ENCODE measurements around the gene ACOXL. TPM values are rescaled to one million over a fixed set of nuclear protein-coding genes. Genes with fewer than 3 reads are reported as not detected.

Gene ACOXL
- total and polyA plus RNA-seq, 8 donors: 4.7 to 30.3 (median 8.3) TPM

GRCh38 chr2:110885256-110885655 lies 152.9 kb downstream of the ACOXL start:
- intact Hi-C loops (cut with DNase I): no loop called here
- no peak for ATAC-seq
- H3K27ac ChIP-seq: no peak overlapping the region
- no peak for DNase-seq
- H3K4me1 ChIP-seq: no peaks in the 10 kb centered on the region
- H3K27me3 ChIP-seq: no peaks in the 10 kb centered on the region
- no peaks in the 10 kb centered on the region for H3K9me3 ChIP-seq
- no peaks in the 10 kb centered on the region for H3K36me3 ChIP-seq
- no peak for TF ChIP-seq CTCF (IDR thresholded peaks at IDR 0.05)
- H3K4me3 ChIP-seq: no peak overlapping the region

GRCh38 chr2:110886826-110887573 lies 154.6 kb downstream of the ACOXL start:
- Histone ChIP-seq H3K27ac (no peak overlapping the region), H3K9me3 (no peaks in the 10 kb centered on the region), H3K36me3 (no peaks in the 10 kb centered on the region), H3K4me1 (no peaks in the 10 kb centered on the region), H3K27me3 (no peaks in the 10 kb centered on the region), H3K4me3 (no peak overlapping the region)
- ATAC-seq (no peak), DNase-seq (no peak)
- intact Hi-C loops (cut with DNase I): no loop called here
- TF ChIP-seq CTCF (IDR thresholded peaks at IDR 0.05): no peak

DNA sequence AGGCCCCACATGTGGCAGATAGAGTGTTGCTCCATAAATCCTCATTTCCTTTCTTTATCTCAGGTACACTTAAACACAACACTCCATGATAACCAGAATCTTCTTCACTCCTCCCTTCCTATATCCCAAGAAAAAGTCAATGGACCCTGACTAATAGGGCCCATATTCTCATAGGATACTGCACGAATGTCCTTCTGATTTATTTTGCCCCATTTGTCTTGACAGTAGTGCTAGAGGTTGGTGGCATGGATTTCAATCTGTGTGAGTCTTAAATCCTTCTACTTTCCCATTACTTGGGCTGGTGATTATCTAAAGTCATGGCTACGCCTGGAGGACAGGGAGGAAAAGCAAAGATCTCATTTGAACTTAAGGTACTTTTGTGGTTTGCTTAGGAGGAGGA lies 156.0 kb downstream of the ACOXL start:
- TF ChIP-seq CTCF (IDR thresholded peaks at IDR 0.05): no peak
- ATAC-seq (no peak), DNase-seq (no peak)
- intact Hi-C loops (cut with DNase I): no loop called here
- Histone ChIP-seq H3K9me3 (no peaks in the 10 kb centered on the region), H3K36me3 (no peaks in the 10 kb centered on the region), H3K4me3 (no peak overlapping the region), H3K27me3 (no peaks in the 10 kb centered on the region), H3K4me1 (no peaks in the 10 kb centered on the region), H3K27ac (no peak overlapping the region)

DNA sequence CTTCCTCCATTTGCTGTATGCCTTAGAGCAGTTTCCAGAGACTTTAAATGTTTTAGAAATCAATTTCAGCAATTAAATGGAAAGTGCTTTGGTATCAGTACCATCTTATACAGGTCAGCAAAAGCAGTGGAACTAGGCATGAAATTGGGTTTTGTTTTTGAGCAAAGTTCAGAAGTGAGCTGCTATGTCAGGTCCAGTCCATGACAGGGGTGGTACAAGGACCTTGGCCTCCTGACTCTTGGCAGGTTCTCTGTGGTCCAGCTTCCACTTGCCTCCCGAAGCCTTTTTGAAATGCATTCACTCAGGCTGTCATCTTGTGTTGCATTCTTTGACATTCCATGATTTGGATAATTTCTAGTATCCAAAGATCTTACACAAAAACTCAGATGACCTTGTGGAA lies 159.3 kb downstream of the ACOXL start:
- Histone ChIP-seq H3K27me3 (no peaks in the 10 kb centered on the region), H3K27ac (no peak overlapping the region), H3K4me3 (no peak overlapping the region), H3K36me3 (no peaks in the 10 kb centered on the region), H3K9me3 (peaks cover 0 to 9% of the 10 kb centered on the region in 2 donors), H3K4me1 (no peaks in the 10 kb centered on the region)
- ATAC-seq (no peak), DNase-seq (no peak)
- no peak for TF ChIP-seq CTCF (IDR thresholded peaks at IDR 0.05)
- intact Hi-C loops (cut with DNase I): no loop called here

DNA sequence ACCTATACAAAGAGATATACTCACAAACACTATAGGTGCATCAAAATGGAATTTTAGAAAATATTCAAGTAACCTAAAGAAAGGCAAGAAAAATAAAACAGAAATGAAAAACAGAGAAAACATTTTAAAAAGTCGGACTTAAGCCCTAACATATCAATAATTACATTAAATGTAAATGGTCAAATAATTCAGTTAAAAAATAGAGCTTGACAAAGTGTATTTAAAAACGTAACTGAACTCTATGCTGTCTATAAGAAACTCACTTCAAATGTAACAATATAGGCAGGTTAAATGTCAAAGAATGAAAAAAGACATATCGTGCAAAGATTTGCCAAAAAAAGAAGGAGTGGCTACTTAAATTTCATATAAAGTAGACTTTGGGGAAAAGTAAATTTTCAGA lies 163.9 kb downstream of the ACOXL start:
- peaks cover 0 to 9% of the 10 kb centered on the region in 2 donors for H3K9me3 ChIP-seq
- no peak overlapping the region for H3K27ac ChIP-seq
- no peak overlapping the region for H3K4me3 ChIP-seq
- ATAC-seq: no peak
- no peaks in the 10 kb centered on the region for H3K27me3 ChIP-seq
- no peak for DNase-seq
- H3K4me1 ChIP-seq: no peaks in the 10 kb centered on the region
- no peaks in the 10 kb centered on the region for H3K36me3 ChIP-seq
- no peak for TF ChIP-seq CTCF (IDR thresholded peaks at IDR 0.05)
- intact Hi-C loops (cut with DNase I): no loop called here

All from left lung (tissue), 10 donors.